DOHH2 (cell line): ENCODE results near the gene OR10T2.

Experiments
- H3F3A ChIP-seq: fragments of 200-600 bp; sonication (generic), shearing (Covaris generic); 2 replicates; pipeline ENCODE4 v1.6.0; 2016; ENCODE audit warnings: antibody characterized with exemption, mild to moderate bottlenecking; ENCODE audit not compliant: control insufficient read depth, insufficient read depth
- H3K27ac ChIP-seq: fragments of 200-600 bp; sonication (generic); 2 replicates; pipeline ENCODE4 v1.5.1; 2014; ENCODE audit warnings: low read depth, mild to moderate bottlenecking, low read length, moderate library complexity
- H3K27me3 ChIP-seq: fragments of 200-600 bp; sonication (generic); 2 replicates; pipeline ENCODE4 v1.6.1; 2014; ENCODE audit warnings: mild to moderate bottlenecking, low read length, mixed read lengths; ENCODE audit not compliant: control insufficient read depth
- H3K36me3 ChIP-seq: fragments of 200-600 bp; sonication (generic); 2 replicates; pipeline ENCODE4 v1.6.1; 2014; ENCODE audit warnings: mild to moderate bottlenecking, low read length, moderate library complexity, mixed read lengths; ENCODE audit not compliant: control insufficient read depth
- H3K4me1 ChIP-seq: fragments of 200-600 bp; sonication (generic); 2 replicates; pipeline ENCODE4 v1.6.1; 2014; ENCODE audit warnings: mild to moderate bottlenecking, low read length, mixed read lengths; ENCODE audit not compliant: control insufficient read depth
- H3K4me2 ChIP-seq: fragments of 200-600 bp; sonication (generic); 2 replicates; pipeline ENCODE4 v1.6.0; 2014; ENCODE audit warnings: mild to moderate bottlenecking, low read length, moderate library complexity
- H3K4me3 ChIP-seq: fragments of 200-600 bp; sonication (generic); 2 replicates; pipeline ENCODE4 v1.5.1; 2014; ENCODE audit warnings: mild to moderate bottlenecking, low read length, mixed read lengths
- H3K79me2 ChIP-seq: fragments of 200-600 bp; sonication (generic); 2 replicates; pipeline ENCODE4 v1.6.1; 2014; ENCODE audit warnings: mild to moderate bottlenecking, low read length, mixed read lengths; ENCODE audit not compliant: control insufficient read depth
- H3K9me2 ChIP-seq: fragments of 200-600 bp; sonication (generic); replicated peaks from 2 replicates; pipeline ENCODE4 v1.6.1; 2014; ENCODE audit warnings: mild to moderate bottlenecking, low read length, mixed read lengths; ENCODE audit not compliant: control insufficient read depth
- H3K9me3 ChIP-seq: fragments of 200-600 bp; sonication (generic); 2 replicates; pipeline ENCODE4 v1.6.1; 2014; ENCODE audit warnings: antibody characterized with exemption, low read length, mixed read lengths; ENCODE audit not compliant: control insufficient read depth, insufficient read depth
- H4K20me1 ChIP-seq: fragments of 200-600 bp; sonication (generic); 2 replicates; pipeline ENCODE4 v1.6.0; 2014; ENCODE audit warnings: low read depth, mild to moderate bottlenecking, antibody characterized with exemption, low read length, moderate library complexity; ENCODE audit not compliant: control insufficient read depth, insufficient read depth
- CTCF ChIP-seq: fragments of 200-600 bp; sonication (generic); IDR thresholded peaks from one replicate; pipeline ENCODE4 v1.5.1; 2014; ENCODE audit warnings: antibody characterized with exemption, mild to moderate bottlenecking, low read depth, low read length; ENCODE audit not compliant: poor library complexity, severe bottlenecking
- EZH2phosphoT487 ChIP-seq: fragments of 200-600 bp; sonication (generic); IDR thresholded peaks from 2 replicates; pipeline ENCODE4 v1.6.1; 2017; ENCODE audit warnings: borderline replicate concordance, mild to moderate bottlenecking, antibody characterized with exemption, low read length, moderate library complexity, mixed read lengths

OR10T2 gene

DNA sequence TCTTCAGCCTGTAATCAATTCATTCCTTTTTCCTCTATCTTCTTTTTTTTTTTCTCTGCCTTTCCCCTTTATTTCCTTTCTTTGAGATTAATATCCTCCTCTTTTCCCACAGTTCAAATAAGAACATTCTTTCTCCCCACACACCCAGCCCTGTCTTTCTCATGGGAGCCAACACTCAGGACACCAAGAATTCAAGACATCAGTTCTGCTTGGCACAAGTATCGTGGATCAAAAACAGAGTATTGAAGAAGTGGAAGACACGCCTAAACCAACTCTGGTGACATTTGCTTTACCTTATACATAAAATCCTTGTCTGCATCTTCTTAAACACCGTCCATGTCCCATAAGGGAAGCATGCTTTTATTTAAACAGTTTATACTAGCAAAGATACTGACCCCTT is 42.6 kb downstream of the OR10T2 start:
- Histone ChIP-seq H3K36me3 (no peaks in the 10 kb centered on the region), H4K20me1 (no peaks in the 10 kb centered on the region), H3K4me1 (no peaks in the 10 kb centered on the region), H3K79me2 (no peaks in the 10 kb centered on the region), H3K9me2 (no peaks in the 10 kb centered on the region), H3K27ac (no peak overlapping the region), H3K4me2 (no peak overlapping the region), H3K4me3 (no peak overlapping the region), H3K27me3 (0 out of 2 replicates have a peak, but pooled peaks cover 9% of the 10 kb centered on the region), H3K9me3 (no peaks in the 10 kb centered on the region), H3F3A (no peaks in the 10 kb centered on the region)
- TF ChIP-seq EZH2phosphoT487 (no peak), CTCF (no peak)

DNA sequence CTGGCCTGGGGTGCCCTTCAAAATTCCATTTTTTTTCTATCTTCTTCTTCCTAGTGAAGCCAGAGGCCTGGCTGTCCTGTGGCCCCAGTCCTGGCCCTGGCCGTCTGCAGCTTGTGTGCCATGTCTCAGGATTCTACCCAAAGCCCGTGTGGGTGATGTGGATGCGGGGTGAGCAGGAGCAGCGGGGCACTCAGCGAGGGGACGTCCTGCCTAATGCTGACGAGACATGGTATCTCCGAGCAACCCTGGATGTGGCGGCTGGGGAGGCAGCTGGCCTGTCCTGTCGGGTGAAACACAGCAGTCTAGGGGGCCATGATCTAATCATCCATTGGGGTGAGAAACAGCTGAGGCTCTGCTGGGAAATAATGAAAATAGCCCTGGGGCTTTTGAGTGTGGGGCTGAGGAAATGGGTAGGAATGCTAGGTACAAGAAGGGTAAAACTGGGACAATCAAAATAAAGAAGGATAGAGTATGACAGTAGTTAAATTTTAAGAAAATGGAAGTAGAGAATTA is 43.4 kb downstream of the OR10T2 start:
- no peaks in the 10 kb centered on the region for H3K36me3 ChIP-seq
- H4K20me1 ChIP-seq, result no peaks in the 10 kb centered on the region
- H3K4me1 ChIP-seq, result no peaks in the 10 kb centered on the region
- no peaks in the 10 kb centered on the region for H3K9me2 ChIP-seq
- H3F3A ChIP-seq, result no peaks in the 10 kb centered on the region
- H3K27ac ChIP-seq, result no peak overlapping the region
- H3K27me3 ChIP-seq, result 0 out of 2 replicates have a peak, but pooled peaks cover 9% of the 10 kb centered on the region
- H3K4me3 ChIP-seq, result no peak overlapping the region
- TF ChIP-seq CTCF (no peak), EZH2phosphoT487 (no peak)
- no peaks in the 10 kb centered on the region for H3K79me2 ChIP-seq
- H3K4me2 ChIP-seq, result no peak overlapping the region
- no peaks in the 10 kb centered on the region for H3K9me3 ChIP-seq

DNA sequence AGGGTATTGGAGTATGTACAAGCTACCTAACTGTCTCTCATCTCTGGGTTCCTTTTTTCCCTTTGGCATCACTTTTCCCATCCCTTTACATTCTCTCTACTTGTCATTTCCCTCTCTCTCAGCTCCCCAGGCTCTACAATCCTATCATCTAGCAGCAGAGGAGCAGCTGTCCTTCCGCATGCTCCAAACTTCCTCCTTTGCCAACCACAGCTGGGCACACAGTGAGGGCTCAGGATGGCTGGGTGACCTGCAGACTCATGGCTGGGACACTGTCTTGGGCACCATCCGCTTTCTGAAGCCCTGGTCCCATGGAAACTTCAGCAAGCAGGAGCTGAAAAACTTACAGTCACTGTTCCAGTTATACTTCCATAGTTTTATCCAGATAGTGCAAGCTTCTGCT is 45.0 kb downstream of the OR10T2 start:
- H3F3A ChIP-seq, result no peaks in the 10 kb centered on the region
- H3K4me3 ChIP-seq, result no peak overlapping the region
- TF ChIP-seq EZH2phosphoT487 (no peak), CTCF (no peak)
- H3K4me1 ChIP-seq, result no peaks in the 10 kb centered on the region
- H3K4me2 ChIP-seq, result no peak overlapping the region
- H3K27me3 ChIP-seq, result 0 out of 2 replicates have a peak, but pooled peaks cover 9% of the 10 kb centered on the region
- H3K36me3 ChIP-seq, result no peaks in the 10 kb centered on the region
- no peaks in the 10 kb centered on the region for H3K79me2 ChIP-seq
- H3K9me2 ChIP-seq, result no peaks in the 10 kb centered on the region
- H3K27ac ChIP-seq, result no peak overlapping the region
- H4K20me1 ChIP-seq, result no peaks in the 10 kb centered on the region
- no peaks in the 10 kb centered on the region for H3K9me3 ChIP-seq
